GM23338 (cell line): ENCODE measurements around the gene DNM2.

ENCODE experiments used
- CREB1 ChIP-seq: fragments of 250-450 bp; sonication (Bioruptor Pico); IDR thresholded peaks from 2 replicates; pipeline ENCODE4 v1.5.0; 2020; ENCODE audit warnings: low read depth, mild to moderate bottlenecking, moderate library complexity
- CTCF ChIP-seq, 2 experiments: fragments of 200-600 bp in 1 of 2; sonication (generic) in 1 of 2; conservative IDR thresholded peaks; 2 replicates each; pipeline versions ENCODE4 v1.5.1 to v1.6.1; 2016 to 2017; ENCODE audit warnings: antibody characterized with exemption in 2 of 2, low read depth in 2 of 2, mild to moderate bottlenecking in 2 of 2, moderate library complexity in 1 of 2
- EZH2 ChIP-seq: fragments of 200-600 bp; sonication (generic); IDR thresholded peaks from one replicate; pipeline ENCODE4 v1.8.0; 2017; ENCODE audit warnings: antibody characterized with exemption, mild to moderate bottlenecking, low read depth; ENCODE audit not compliant: unreplicated experiment
- EZH2phosphoT487 ChIP-seq: fragments of 200-600 bp; sonication (generic); IDR thresholded peaks from one replicate; pipeline ENCODE4 v1.8.1; 2018; ENCODE audit warnings: antibody characterized with exemption; ENCODE audit not compliant: unreplicated experiment
- POLR2AphosphoS5 ChIP-seq: IDR thresholded peaks from 2 replicates; pipeline ENCODE4 v1.6.1; 2016; ENCODE audit warnings: antibody characterized with exemption, low read depth
- REST ChIP-seq: IDR thresholded peaks from one replicate; pipeline ENCODE4 v1.6.1; 2018; ENCODE audit warnings: antibody characterized with exemption; ENCODE audit not compliant: unreplicated experiment
- STAT1 ChIP-seq: IDR thresholded peaks from one replicate; pipeline ENCODE4 v1.6.1; 2016; ENCODE audit warnings: antibody characterized with exemption; ENCODE audit not compliant: unreplicated experiment
- ZNF114 ChIP-seq: fragments of 250-450 bp; sonication (Bioruptor Pico); IDR thresholded peaks from 2 replicates; pipeline ENCODE4 v1.5.0; 2020; ENCODE audit warnings: mild to moderate bottlenecking, moderate library complexity

- TF ChIP-seq CTCF (conservative IDR thresholded peaks at IDR 0.05; ENCODE audit: low read depth in 2 of 2) (no peak), EZH2phosphoT487 (no peak), REST (no peak), POLR2AphosphoS5 (no peak), STAT1 (no peak), EZH2 (no peak), ZNF114 (CRISPR knock-in tag) (no peak), CREB1 (CRISPR knock-in tag) (no peak)
Observed at GRCh38 chr19:10768936-10769335, 51.1 kb downstream of the DNM2 start.
